WTC11 (cell line): Measurements from ENCODE around the gene UBASH3B. TPM values are rescaled to one million over a fixed set of nuclear protein-coding genes. Genes with fewer than 3 reads are reported as not detected.
"Not testable (repeated sequence)": the region's sequence is repeated elsewhere in the genome, so short reads cannot be mapped to it uniquely, and the experiment has no call there.

Experiments
- ATAC-seq: fragments of 200-7000 bp; cut with Tn5 transposase; 2 replicates; pipeline ENCODE4 v1.10.0; 2021; ENCODE audit warnings: mild to moderate bottlenecking, moderate library complexity
- CTCF ChIA-PET: fragments of 300-600 bp; sonication (Branson Sonifier 250); formaldehyde crosslinking; loops from one replicate; lab custom pipeline; 2021; ENCODE audit warnings: antibody characterized with exemption; lab: Charles Lee
- POLR2A ChIA-PET: fragments of 350-600 bp; sonication (Branson Sonifier 250); formaldehyde crosslinking; loops from one replicate; lab custom pipeline; 2021; ENCODE audit warnings: antibody characterized with exemption; lab: Charles Lee
- DNase-seq: peaks from one replicate; pipeline ENCODE4 v3.0.0; 2021; ENCODE audit warnings: low spot score
- H3K27ac Mint-ChIP-seq: 2 replicates; pipeline ENCODE4 v1.8.0; 2021; ENCODE audit warnings: mixed read lengths
- H3K27me3 Mint-ChIP-seq: 2 replicates; pipeline ENCODE4 v1.8.0; 2021; ENCODE audit warnings: low read depth, mild to moderate bottlenecking, moderate library complexity, mixed read lengths
- H3K36me3 Mint-ChIP-seq: 2 replicates; pipeline ENCODE4 v1.8.0; 2021; ENCODE audit warnings: mixed read lengths
- H3K4me1 Mint-ChIP-seq: 2 replicates; pipeline ENCODE4 v1.8.0; 2022; ENCODE audit warnings: mixed read lengths
- H3K4me3 Mint-ChIP-seq: 2 replicates; pipeline ENCODE4 v1.8.0; 2021; ENCODE audit warnings: mild to moderate bottlenecking, moderate library complexity, mixed read lengths
- H3K9me3 Mint-ChIP-seq: 2 replicates; pipeline ENCODE4 v1.8.0; 2021; ENCODE audit warnings: mixed read lengths
- ETV6 ChIP-seq: sonication (generic); formaldehyde crosslinking; IDR thresholded peaks from 2 replicates; pipeline ENCODE4 v1.8.1; 2022; ENCODE audit warnings: mild to moderate bottlenecking, missing genetic modification reagents
- FOXK1 ChIP-seq: sonication (generic); formaldehyde crosslinking; IDR thresholded peaks from 2 replicates; pipeline ENCODE4 v1.8.0; 2022; ENCODE audit warnings: mild to moderate bottlenecking, moderate library complexity, missing genetic modification reagents
- FOXP1 ChIP-seq: sonication (generic); formaldehyde crosslinking; IDR thresholded peaks from 2 replicates; pipeline ENCODE4 v1.8.0; 2022; ENCODE audit warnings: missing genetic modification reagents, mild to moderate bottlenecking, moderate library complexity, borderline replicate concordance
- RELA ChIP-seq: sonication (generic); formaldehyde crosslinking; IDR thresholded peaks from 2 replicates; pipeline ENCODE4 v1.8.1; 2022; ENCODE audit warnings: missing genetic modification reagents, mild to moderate bottlenecking, borderline replicate concordance
- ZNF121 ChIP-seq: sonication (generic); formaldehyde crosslinking; IDR thresholded peaks from 2 replicates; pipeline ENCODE4 v1.8.0; 2023; ENCODE audit warnings: missing genetic modification reagents
- ZNF138 ChIP-seq: sonication (generic); formaldehyde crosslinking; conservative IDR thresholded peaks from 2 replicates; pipeline ENCODE4 v1.8.1; 2022; ENCODE audit warnings: mild to moderate bottlenecking, moderate library complexity, missing genetic modification reagents
- ZNF219 ChIP-seq: sonication (generic); formaldehyde crosslinking; IDR thresholded peaks from 2 replicates; pipeline ENCODE4 v1.8.0; 2023; ENCODE audit warnings: missing genetic modification reagents, mild to moderate bottlenecking, borderline replicate concordance
- ZNF232 ChIP-seq: sonication (generic); formaldehyde crosslinking; IDR thresholded peaks from 2 replicates; pipeline ENCODE4 v1.8.0; 2022; ENCODE audit warnings: mild to moderate bottlenecking, missing genetic modification reagents
- ZNF532 ChIP-seq: fragments of 250-450 bp; sonication (Bioruptor Pico); IDR thresholded peaks from 2 replicates; pipeline ENCODE4 v1.9.0; 2021; ENCODE audit warnings: mild to moderate bottlenecking, borderline replicate concordance
- ZNF671 ChIP-seq: fragments of 250-450 bp; sonication (Bioruptor Pico); IDR thresholded peaks from 2 replicates; pipeline ENCODE4 v1.8.0; 2021; ENCODE audit warnings: mild to moderate bottlenecking
- total RNA-seq: library from RNA; stranded (reverse); gene quantifications from 3 replicates; pipeline ENCODE4 v1.2.3, GENCODE V29; 2021
- TF ChIP-seq, protein P1 (sequence below): sonication (generic); formaldehyde crosslinking; IDR thresholded peaks from 2 replicates; pipeline ENCODE4 v1.8.0; 2022; ENCODE audit warnings: missing genetic modification reagents
- TF ChIP-seq, protein P2 (sequence below): sonication (generic); formaldehyde crosslinking; IDR thresholded peaks from 2 replicates; pipeline ENCODE4 v1.8.1; 2023; ENCODE audit warnings: mild to moderate bottlenecking, missing genetic modification reagents
- TF ChIP-seq, protein P3 (sequence below): fragments of 250-450 bp; sonication (Bioruptor Pico); IDR thresholded peaks from 2 replicates; pipeline ENCODE4 v1.8.0; 2021; ENCODE audit warnings: mild to moderate bottlenecking

Gene UBASH3B
- total RNA-seq, 1 experiment from 2014 or later, result 21.1 TPM

GRCh38 chr11:122823564-122823963 is 168.0 kb downstream of the UBASH3B start:
- Mint-ChIP-seq H3K4me3 (no peak overlapping the region), H3K4me1 (peaks cover 4% of the 10 kb centered on the region; the same call in 1 of the 2 replicates), H3K9me3 (peaks cover 84% of the 10 kb centered on the region), H3K27ac (no peak overlapping the region), H3K36me3 (peaks cover 84% of the 10 kb centered on the region), H3K27me3 (peaks cover 10% of the 10 kb centered on the region)
- DNase-seq (no peak), ATAC-seq (no peak)
- POLR2A ChIA-PET, result no interaction called here
- no peak for TF ChIP-seq FOXK1 (CRISPR knock-in tag)
- TF ChIP-seq, protein P1, sequence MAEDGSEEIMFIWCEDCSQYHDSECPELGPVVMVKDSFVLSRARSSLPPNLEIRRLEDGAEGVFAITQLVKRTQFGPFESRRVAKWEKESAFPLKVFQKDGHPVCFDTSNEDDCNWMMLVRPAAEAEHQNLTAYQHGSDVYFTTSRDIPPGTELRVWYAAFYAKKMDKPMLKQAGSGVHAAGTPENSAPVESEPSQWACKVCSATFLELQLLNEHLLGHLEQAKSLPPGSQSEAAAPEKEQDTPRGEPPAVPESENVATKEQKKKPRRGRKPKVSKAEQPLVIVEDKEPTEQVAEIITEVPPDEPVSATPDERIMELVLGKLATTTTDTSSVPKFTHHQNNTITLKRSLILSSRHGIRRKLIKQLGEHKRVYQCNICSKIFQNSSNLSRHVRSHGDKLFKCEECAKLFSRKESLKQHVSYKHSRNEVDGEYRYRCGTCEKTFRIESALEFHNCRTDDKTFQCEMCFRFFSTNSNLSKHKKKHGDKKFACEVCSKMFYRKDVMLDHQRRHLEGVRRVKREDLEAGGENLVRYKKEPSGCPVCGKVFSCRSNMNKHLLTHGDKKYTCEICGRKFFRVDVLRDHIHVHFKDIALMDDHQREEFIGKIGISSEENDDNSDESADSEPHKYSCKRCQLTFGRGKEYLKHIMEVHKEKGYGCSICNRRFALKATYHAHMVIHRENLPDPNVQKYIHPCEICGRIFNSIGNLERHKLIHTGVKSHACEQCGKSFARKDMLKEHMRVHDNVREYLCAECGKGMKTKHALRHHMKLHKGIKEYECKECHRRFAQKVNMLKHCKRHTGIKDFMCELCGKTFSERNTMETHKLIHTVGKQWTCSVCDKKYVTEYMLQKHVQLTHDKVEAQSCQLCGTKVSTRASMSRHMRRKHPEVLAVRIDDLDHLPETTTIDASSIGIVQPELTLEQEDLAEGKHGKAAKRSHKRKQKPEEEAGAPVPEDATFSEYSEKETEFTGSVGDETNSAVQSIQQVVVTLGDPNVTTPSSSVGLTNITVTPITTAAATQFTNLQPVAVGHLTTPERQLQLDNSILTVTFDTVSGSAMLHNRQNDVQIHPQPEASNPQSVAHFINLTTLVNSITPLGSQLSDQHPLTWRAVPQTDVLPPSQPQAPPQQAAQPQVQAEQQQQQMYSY (CRISPR knock-in tag), result no peak
- TF ChIP-seq ZNF671 (CRISPR knock-in tag), result no peak
- CTCF ChIA-PET, result no interaction called here

DNA sequence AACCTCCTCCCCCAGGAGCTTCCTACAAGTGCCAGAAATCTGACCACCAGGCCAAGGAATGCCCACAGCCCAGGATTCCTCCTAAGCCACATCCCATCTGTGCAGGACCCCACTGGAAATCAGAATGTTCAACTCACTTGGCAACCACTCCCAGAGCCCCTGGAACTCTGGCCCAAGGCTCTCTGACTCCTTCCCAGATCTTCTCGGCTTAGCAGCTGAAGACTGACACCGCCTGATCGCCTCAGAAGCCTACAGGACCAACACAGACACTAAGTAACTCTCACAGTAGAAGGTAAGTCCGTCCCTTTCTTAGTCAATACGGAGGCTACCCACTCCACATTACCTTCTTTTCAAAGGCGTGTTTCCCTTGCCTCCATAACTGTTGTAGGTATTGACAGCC is 173.8 kb downstream of the UBASH3B start:
- peaks cover 46% of the 10 kb centered on the region for H3K4me1 Mint-ChIP-seq
- DNase-seq, ATAC-seq, H3K4me3 Mint-ChIP-seq, POLR2A ChIA-PET: not testable (repeated sequence)
- CTCF ChIA-PET, result interaction anchor here (1.1 kb wide), 1 partner anchor 33 kb away, joined by 3 read pairs; no protein-coding TSS in a partner anchor
- peaks cover 35% of the 10 kb centered on the region for H3K36me3 Mint-ChIP-seq
- 0 out of 2 replicates have a peak overlapping the region, but pooled peaks have one; percentile 35 for H3K27ac Mint-ChIP-seq
- H3K27me3 Mint-ChIP-seq, result peaks cover 10% of the 10 kb centered on the region
- peaks cover 32% of the 10 kb centered on the region for H3K9me3 Mint-ChIP-seq

DNA sequence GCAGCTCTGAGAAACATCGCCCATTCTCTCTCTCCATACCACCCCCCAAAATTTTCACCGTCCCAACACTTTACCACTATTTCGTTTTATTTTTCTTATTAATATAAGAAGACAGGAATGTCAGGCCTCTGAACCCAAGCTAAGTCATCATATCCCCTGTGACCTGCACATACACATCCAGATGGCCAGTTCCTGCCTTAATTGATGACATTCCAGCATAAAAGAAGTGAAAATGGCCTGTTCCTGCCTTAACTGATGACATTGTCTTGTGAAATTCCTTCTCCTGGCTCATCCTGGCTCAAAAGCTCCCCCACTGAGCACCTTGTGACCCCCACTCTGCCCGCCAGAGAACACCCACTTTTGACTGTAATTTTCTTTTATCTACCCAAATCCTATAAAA is 176.8 kb downstream of the UBASH3B start:
- peaks cover 10% of the 10 kb centered on the region for H3K36me3 Mint-ChIP-seq
- CTCF ChIA-PET, result interaction anchor here (1.6 to 2.8 kb wide), 3 partner anchors 21 to 203 kb away, joined by 4 to 11 read pairs (median 5); partner anchors contain the start of gene UBASH3B
- peak overlapping the region; percentile 86 for H3K27ac Mint-ChIP-seq
- H3K4me3 Mint-ChIP-seq, POLR2A ChIA-PET, H3K27me3 Mint-ChIP-seq, ATAC-seq, DNase-seq: not testable (repeated sequence)
- peaks cover 12% of the 10 kb centered on the region for H3K9me3 Mint-ChIP-seq
- H3K4me1 Mint-ChIP-seq, result peaks cover 52% of the 10 kb centered on the region

DNA sequence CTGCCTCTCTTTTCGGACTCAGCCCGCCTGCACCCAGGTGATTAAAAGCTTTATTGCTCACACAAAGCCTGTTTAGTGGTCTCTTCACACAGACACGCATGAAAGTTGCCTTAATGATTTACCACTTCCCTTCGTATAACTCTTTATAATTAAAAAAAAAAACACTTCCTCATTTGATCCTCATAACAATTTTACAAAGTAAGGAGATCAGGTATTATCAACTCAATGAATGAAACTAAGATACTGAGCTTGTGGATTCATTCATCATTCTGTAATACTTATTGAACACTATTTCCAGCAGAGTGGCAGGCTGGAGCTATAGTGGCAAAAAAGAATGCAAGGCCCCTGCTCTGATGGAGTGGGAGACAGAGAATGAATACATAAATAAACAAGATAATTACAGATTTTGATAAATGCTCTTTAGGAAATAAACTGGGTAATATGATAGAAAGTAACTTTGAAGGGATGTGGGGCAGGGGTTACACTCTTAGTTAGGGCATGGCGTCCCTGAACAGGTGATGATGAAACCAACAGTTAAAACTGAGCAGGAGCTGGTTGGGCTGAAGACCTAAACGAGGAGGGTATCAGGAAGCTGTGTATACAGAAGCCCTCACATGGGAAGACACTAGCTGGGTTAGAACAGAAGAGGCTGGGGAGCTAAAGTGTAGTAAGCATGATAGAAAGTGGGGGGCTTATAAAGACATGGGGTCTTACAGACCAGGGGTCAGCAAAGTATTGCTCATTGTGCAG is 177.4 kb downstream of the UBASH3B start:
- no peak for TF ChIP-seq RELA (CRISPR knock-in tag)
- no peak for TF ChIP-seq ZNF232 (CRISPR knock-in tag)
- TF ChIP-seq ZNF138 (CRISPR knock-in tag), result no peak
- TF ChIP-seq ZNF121 (CRISPR knock-in tag), result no peak
- TF ChIP-seq ZNF219 (CRISPR knock-in tag), result no peak
- TF ChIP-seq, protein P2, sequence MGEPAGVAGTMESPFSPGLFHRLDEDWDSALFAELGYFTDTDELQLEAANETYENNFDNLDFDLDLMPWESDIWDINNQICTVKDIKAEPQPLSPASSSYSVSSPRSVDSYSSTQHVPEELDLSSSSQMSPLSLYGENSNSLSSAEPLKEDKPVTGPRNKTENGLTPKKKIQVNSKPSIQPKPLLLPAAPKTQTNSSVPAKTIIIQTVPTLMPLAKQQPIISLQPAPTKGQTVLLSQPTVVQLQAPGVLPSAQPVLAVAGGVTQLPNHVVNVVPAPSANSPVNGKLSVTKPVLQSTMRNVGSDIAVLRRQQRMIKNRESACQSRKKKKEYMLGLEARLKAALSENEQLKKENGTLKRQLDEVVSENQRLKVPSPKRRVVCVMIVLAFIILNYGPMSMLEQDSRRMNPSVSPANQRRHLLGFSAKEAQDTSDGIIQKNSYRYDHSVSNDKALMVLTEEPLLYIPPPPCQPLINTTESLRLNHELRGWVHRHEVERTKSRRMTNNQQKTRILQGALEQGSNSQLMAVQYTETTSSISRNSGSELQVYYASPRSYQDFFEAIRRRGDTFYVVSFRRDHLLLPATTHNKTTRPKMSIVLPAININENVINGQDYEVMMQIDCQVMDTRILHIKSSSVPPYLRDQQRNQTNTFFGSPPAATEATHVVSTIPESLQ (CRISPR knock-in tag), result no peak
- TF ChIP-seq FOXP1 (CRISPR knock-in tag), result no peak
- no peak for TF ChIP-seq ETV6 (CRISPR knock-in tag)
- TF ChIP-seq, protein P3, sequence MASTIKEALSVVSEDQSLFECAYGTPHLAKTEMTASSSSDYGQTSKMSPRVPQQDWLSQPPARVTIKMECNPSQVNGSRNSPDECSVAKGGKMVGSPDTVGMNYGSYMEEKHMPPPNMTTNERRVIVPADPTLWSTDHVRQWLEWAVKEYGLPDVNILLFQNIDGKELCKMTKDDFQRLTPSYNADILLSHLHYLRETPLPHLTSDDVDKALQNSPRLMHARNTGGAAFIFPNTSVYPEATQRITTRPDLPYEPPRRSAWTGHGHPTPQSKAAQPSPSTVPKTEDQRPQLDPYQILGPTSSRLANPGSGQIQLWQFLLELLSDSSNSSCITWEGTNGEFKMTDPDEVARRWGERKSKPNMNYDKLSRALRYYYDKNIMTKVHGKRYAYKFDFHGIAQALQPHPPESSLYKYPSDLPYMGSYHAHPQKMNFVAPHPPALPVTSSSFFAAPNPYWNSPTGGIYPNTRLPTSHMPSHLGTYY, result no peak
- no peak for TF ChIP-seq ZNF532 (CRISPR knock-in tag)
- ATAC-seq (peak; percentile 69), DNase-seq (no peak)
- Mint-ChIP-seq H3K9me3 (peaks cover 17% of the 10 kb centered on the region), H3K27me3 (peaks cover 3% of the 10 kb centered on the region; the same call in 1 of the 2 replicates), H3K4me3 (no peak overlapping the region), H3K4me1 (peaks cover 52% of the 10 kb centered on the region), H3K27ac (peak overlapping the region; percentile 86), H3K36me3 (peaks cover 9% of the 10 kb centered on the region)
- ChIA-PET CTCF (interaction anchor here (1.0 to 2.8 kb wide), 7 partner anchors 20 to 204 kb away, joined by 3 to 11 read pairs (median 4); partner anchors contain the start of gene UBASH3B), POLR2A (no interaction called here)
